GM10266 (cell line): Measurements from ENCODE around the gene FECH.

Experiments
- DNase-seq: peaks from one replicate; pipeline ENCODE4 v3.0.0; 2012; ENCODE audit errors: extremely low spot score
- CTCF ChIP-seq: IDR thresholded peaks from 2 replicates; pipeline ENCODE4 v1.5.1; 2012; ENCODE audit warnings: mild to moderate bottlenecking, low read depth; ENCODE audit not compliant: control insufficient read depth, insufficient read depth; ENCODE audit errors: missing control alignments

Gene FECH

GRCh38 chr18:57586251-57587049 lies at the start of gene FECH:
Gene FECH (minus strand): TSS chr18:57586702. CDS start chr18:57586620, 82 bp downstream.
- no peak for TF ChIP-seq CTCF
- DNase-seq, result peak; percentile 87

GRCh38 chr18:57635003-57635822 lies 48.7 kb upstream of the FECH start:
- no peak for DNase-seq
- TF ChIP-seq CTCF, result no peak

- no peak for TF ChIP-seq CTCF
- DNase-seq, result no peak
Observed at GRCh38 chr18:57631697-57632096, 45.2 kb upstream of the FECH start.

- no peak for TF ChIP-seq CTCF
- DNase-seq, result peak; percentile 51
Observed at GRCh38 chr18:57630754-57631595, 44.5 kb upstream of the FECH start.

GRCh38 chr18:57630002-57630753 lies 43.7 kb upstream of the FECH start:
- TF ChIP-seq CTCF, result peak; percentile 84
- DNase-seq, result peak; percentile 91

GRCh38 chr18:57629422-57629821 lies 42.9 kb upstream of the FECH start:
- DNase-seq, result no peak
- no peak for TF ChIP-seq CTCF
